WTC11 (cell line): ENCODE results near the gene PCP2. TPM values are rescaled to one million over a fixed set of nuclear protein-coding genes. Genes with fewer than 3 reads are reported as not detected.

Experiments used
- ATAC-seq: fragments of 200-7000 bp; cut with Tn5 transposase; 2 replicates; pipeline ENCODE4 v1.10.0; 2021; ENCODE audit warnings: mild to moderate bottlenecking, moderate library complexity
- CTCF ChIA-PET: fragments of 300-600 bp; sonication (Branson Sonifier 250); formaldehyde crosslinking; loops from one replicate; lab custom pipeline; 2021; ENCODE audit warnings: antibody characterized with exemption; lab: Charles Lee
- POLR2A ChIA-PET: fragments of 350-600 bp; sonication (Branson Sonifier 250); formaldehyde crosslinking; loops from one replicate; lab custom pipeline; 2021; ENCODE audit warnings: antibody characterized with exemption; lab: Charles Lee
- DNase-seq: peaks from one replicate; pipeline ENCODE4 v3.0.0; 2021; ENCODE audit warnings: low spot score
- H3K27ac Mint-ChIP-seq: 2 replicates; pipeline ENCODE4 v1.8.0; 2021; ENCODE audit warnings: mixed read lengths
- H3K27me3 Mint-ChIP-seq: 2 replicates; pipeline ENCODE4 v1.8.0; 2021; ENCODE audit warnings: low read depth, mild to moderate bottlenecking, moderate library complexity, mixed read lengths
- H3K36me3 Mint-ChIP-seq: 2 replicates; pipeline ENCODE4 v1.8.0; 2021; ENCODE audit warnings: mixed read lengths
- H3K4me1 Mint-ChIP-seq: 2 replicates; pipeline ENCODE4 v1.8.0; 2022; ENCODE audit warnings: mixed read lengths
- H3K4me3 Mint-ChIP-seq: 2 replicates; pipeline ENCODE4 v1.8.0; 2021; ENCODE audit warnings: mild to moderate bottlenecking, moderate library complexity, mixed read lengths
- H3K9me3 Mint-ChIP-seq: 2 replicates; pipeline ENCODE4 v1.8.0; 2021; ENCODE audit warnings: mixed read lengths
- ATF6 ChIP-seq: sonication (generic); formaldehyde crosslinking; IDR thresholded peaks from 2 replicates; pipeline ENCODE4 v1.8.1; 2023; ENCODE audit warnings: mild to moderate bottlenecking, missing genetic modification reagents
- CREM ChIP-seq: sonication (generic); formaldehyde crosslinking; IDR thresholded peaks from 2 replicates; pipeline ENCODE4 v1.8.1; 2022; ENCODE audit warnings: mild to moderate bottlenecking, missing genetic modification reagents, moderate library complexity
- E2F4 ChIP-seq: sonication (generic); formaldehyde crosslinking; IDR thresholded peaks from 2 replicates; pipeline ENCODE4 v1.8.1; 2022; ENCODE audit warnings: low read depth, mild to moderate bottlenecking, moderate library complexity, missing genetic modification reagents, borderline replicate concordance
- FOXP1 ChIP-seq: sonication (generic); formaldehyde crosslinking; IDR thresholded peaks from 2 replicates; pipeline ENCODE4 v1.8.0; 2022; ENCODE audit warnings: missing genetic modification reagents, mild to moderate bottlenecking, moderate library complexity, borderline replicate concordance
- GABPB1 ChIP-seq: sonication (generic); formaldehyde crosslinking; IDR thresholded peaks from 2 replicates; pipeline ENCODE4 v1.8.1; 2023; ENCODE audit warnings: mild to moderate bottlenecking, missing genetic modification reagents
- MLX ChIP-seq: sonication (generic); formaldehyde crosslinking; IDR thresholded peaks from 2 replicates; pipeline ENCODE4 v1.8.1; 2023; ENCODE audit warnings: mild to moderate bottlenecking, missing genetic modification reagents, moderate library complexity
- NR1H2 ChIP-seq: sonication (generic); formaldehyde crosslinking; IDR thresholded peaks from 2 replicates; pipeline ENCODE4 v1.9.0; 2021; ENCODE audit warnings: mild to moderate bottlenecking, moderate library complexity, missing genetic modification reagents
- NR2C2 ChIP-seq: sonication (generic); formaldehyde crosslinking; IDR thresholded peaks from 2 replicates; pipeline ENCODE4 v1.8.0; 2022; ENCODE audit warnings: mild to moderate bottlenecking, missing genetic modification reagents
- PREB ChIP-seq: sonication (generic); formaldehyde crosslinking; IDR thresholded peaks from 2 replicates; pipeline ENCODE4 v1.8.1; 2022; ENCODE audit warnings: mild to moderate bottlenecking, missing genetic modification reagents, moderate library complexity, borderline replicate concordance
- PRRX2 ChIP-seq: fragments of 250-450 bp; sonication (Bioruptor Pico); IDR thresholded peaks from 2 replicates; pipeline ENCODE4 v1.8.0; 2021; ENCODE audit warnings: mild to moderate bottlenecking
- RORB ChIP-seq: fragments of 250-450 bp; sonication (Bioruptor Pico); IDR thresholded peaks from 2 replicates; pipeline ENCODE4 v1.9.0; 2021; ENCODE audit warnings: mild to moderate bottlenecking
- STAT6 ChIP-seq: sonication (generic); formaldehyde crosslinking; conservative IDR thresholded peaks from 2 replicates; pipeline ENCODE4 v1.8.1; 2023; ENCODE audit warnings: mild to moderate bottlenecking, low read depth, missing genetic modification reagents, moderate library complexity
- TCF7 ChIP-seq: sonication (generic); formaldehyde crosslinking; IDR thresholded peaks from 2 replicates; pipeline ENCODE4 v1.8.0; 2022; ENCODE audit warnings: mild to moderate bottlenecking, low read depth, missing genetic modification reagents, moderate library complexity
- TEAD1 ChIP-seq: sonication (generic); formaldehyde crosslinking; IDR thresholded peaks from 2 replicates; pipeline ENCODE4 v1.8.0; 2022; ENCODE audit warnings: mild to moderate bottlenecking, missing genetic modification reagents
- USF1 ChIP-seq: sonication (generic); formaldehyde crosslinking; IDR thresholded peaks from 2 replicates; pipeline ENCODE4 v1.8.0; 2022; ENCODE audit warnings: mild to moderate bottlenecking, missing genetic modification reagents
- ZNF416 ChIP-seq: fragments of 250-450 bp; sonication (Bioruptor Pico); IDR thresholded peaks from 2 replicates; pipeline ENCODE4 v1.9.0; 2021; ENCODE audit warnings: mild to moderate bottlenecking, inconsistent platforms
- ZNF423 ChIP-seq: fragments of 250-450 bp; sonication (Bioruptor Pico); IDR thresholded peaks from 2 replicates; pipeline ENCODE4 v2.1.2; 2022; ENCODE audit warnings: mild to moderate bottlenecking, moderate library complexity
- total RNA-seq: library from RNA; stranded (reverse); gene quantifications from 3 replicates; pipeline ENCODE4 v1.2.3, GENCODE V29; 2021
- TF ChIP-seq, protein P1 (sequence below): fragments of 200-600 bp; IDR thresholded peaks from 2 replicates; pipeline ENCODE4 v1.8.0; 2022; ENCODE audit warnings: antibody characterized with exemption
- TF ChIP-seq, protein P2 (sequence below): sonication (generic); formaldehyde crosslinking; IDR thresholded peaks from 2 replicates; pipeline ENCODE4 v1.8.0; 2023; ENCODE audit warnings: missing genetic modification reagents

Gene PCP2
- total RNA-seq, 1 experiment from 2014 or later = 0.48 TPM

DNA sequence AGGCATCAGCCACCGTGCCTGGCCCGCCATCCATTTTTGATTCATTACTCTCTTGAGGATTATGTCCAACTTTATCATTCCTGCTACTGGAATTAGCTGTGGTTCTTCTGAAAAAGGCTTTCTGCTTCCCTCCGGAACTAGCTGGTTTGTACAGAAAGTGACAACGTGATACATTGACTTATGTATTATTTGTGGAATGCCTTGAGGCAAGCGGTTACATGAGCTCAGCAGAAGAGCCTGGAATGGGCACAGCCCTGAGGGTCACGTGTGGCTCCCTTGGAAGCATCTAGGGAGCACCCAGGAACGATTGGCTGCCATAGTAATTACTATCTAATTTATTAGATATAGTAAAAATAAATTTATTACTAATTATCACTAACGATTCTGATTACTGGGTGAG is 20.9 kb upstream of the PCP2 start:
- Mint-ChIP-seq H3K9me3 (no peaks in the 10 kb centered on the region), H3K36me3 (no peaks in the 10 kb centered on the region), H3K4me3 (no peak overlapping the region), H3K4me1 (peaks cover 7% of the 10 kb centered on the region), H3K27me3 (peaks cover 67% of the 10 kb centered on the region), H3K27ac (no peak overlapping the region)
- CTCF ChIA-PET = interaction anchor here (1.9 to 2.7 kb wide), 3 partner anchors 27 to 150 kb away, joined by 4 to 12 read pairs (median 11); partner anchors contain the start of gene TRAPPC5
- POLR2A ChIA-PET = no interaction called here
- no peak for ATAC-seq
- DNase-seq = no peak
- no peak for TF ChIP-seq ZNF423
- TF ChIP-seq TCF7 = no peak
- TF ChIP-seq STAT6 (CRISPR knock-in tag) = no peak
- no peak for TF ChIP-seq ATF6 (CRISPR knock-in tag)
- no peak for TF ChIP-seq MLX (CRISPR knock-in tag)
- TF ChIP-seq FOXP1 = no peak
- no peak for TF ChIP-seq NR1H2 (CRISPR knock-in tag)
- no peak for TF ChIP-seq NR2C2
- no peak for TF ChIP-seq PRRX2

DNA sequence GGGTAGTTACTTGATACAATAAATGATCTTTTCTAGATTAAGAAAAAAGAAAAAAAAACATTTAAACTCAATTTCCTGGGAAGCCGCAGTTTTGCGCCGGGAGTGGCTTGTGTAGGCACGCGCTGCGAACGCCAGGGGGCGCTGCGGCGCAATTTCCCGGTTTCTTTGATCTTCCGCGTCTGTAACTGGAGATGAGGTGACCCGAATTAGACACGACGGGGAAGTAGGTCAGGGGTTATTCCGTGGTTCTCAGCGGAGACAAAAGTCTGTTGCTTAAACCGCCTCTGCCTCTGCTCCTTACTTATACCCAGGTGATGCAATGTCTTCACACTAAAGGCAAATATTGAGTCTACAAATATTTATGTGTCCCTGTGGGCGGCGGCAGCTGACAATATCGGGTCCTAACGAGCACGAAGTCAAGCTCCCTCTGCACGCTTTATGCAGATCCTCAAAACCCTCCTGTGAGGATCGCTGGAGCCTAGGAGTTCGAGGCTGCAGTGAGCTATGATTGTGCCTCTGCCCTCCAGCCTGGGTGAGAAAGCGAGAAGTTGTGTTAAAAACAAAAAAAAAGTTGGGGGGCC is 18.6 kb upstream of the PCP2 start:
- ChIA-PET POLR2A (interaction anchor here (0.7 kb wide), 1 partner anchor 70 kb away, joined by 3 read pairs; no protein-coding TSS in a partner anchor), CTCF (interaction anchor here (0.6 to 4.3 kb wide), 14 partner anchors 9 to 1001 kb away, joined by 3 to 28 read pairs (median 4); partner anchors contain the start of genes MAP2K7, PCP2 and TRAPPC5)
- Mint-ChIP-seq H3K36me3 (no peaks in the 10 kb centered on the region), H3K27me3 (peaks cover 59% of the 10 kb centered on the region), H3K27ac (0 out of 2 replicates have a peak overlapping the region, but pooled peaks have one; percentile 11), H3K4me3 (peak overlapping the region; percentile 44), H3K4me1 (peaks cover 7% of the 10 kb centered on the region), H3K9me3 (no peaks in the 10 kb centered on the region)
- TF ChIP-seq, protein P1, sequence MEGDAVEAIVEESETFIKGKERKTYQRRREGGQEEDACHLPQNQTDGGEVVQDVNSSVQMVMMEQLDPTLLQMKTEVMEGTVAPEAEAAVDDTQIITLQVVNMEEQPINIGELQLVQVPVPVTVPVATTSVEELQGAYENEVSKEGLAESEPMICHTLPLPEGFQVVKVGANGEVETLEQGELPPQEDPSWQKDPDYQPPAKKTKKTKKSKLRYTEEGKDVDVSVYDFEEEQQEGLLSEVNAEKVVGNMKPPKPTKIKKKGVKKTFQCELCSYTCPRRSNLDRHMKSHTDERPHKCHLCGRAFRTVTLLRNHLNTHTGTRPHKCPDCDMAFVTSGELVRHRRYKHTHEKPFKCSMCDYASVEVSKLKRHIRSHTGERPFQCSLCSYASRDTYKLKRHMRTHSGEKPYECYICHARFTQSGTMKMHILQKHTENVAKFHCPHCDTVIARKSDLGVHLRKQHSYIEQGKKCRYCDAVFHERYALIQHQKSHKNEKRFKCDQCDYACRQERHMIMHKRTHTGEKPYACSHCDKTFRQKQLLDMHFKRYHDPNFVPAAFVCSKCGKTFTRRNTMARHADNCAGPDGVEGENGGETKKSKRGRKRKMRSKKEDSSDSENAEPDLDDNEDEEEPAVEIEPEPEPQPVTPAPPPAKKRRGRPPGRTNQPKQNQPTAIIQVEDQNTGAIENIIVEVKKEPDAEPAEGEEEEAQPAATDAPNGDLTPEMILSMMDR = peak; percentile 99
- peak; percentile 98 for TF ChIP-seq GABPB1 (CRISPR knock-in tag)
- no peak for TF ChIP-seq TEAD1 (CRISPR knock-in tag)
- no peak for TF ChIP-seq ZNF416 (CRISPR knock-in tag)
- DNase-seq (peak; percentile 88), ATAC-seq (peak; percentile 87)

GRCh38 chr19:7650148-7650547 is 16.6 kb upstream of the PCP2 start:
- peaks cover 47% of the 10 kb centered on the region for H3K27me3 Mint-ChIP-seq
- H3K36me3 Mint-ChIP-seq = no peaks in the 10 kb centered on the region
- ATAC-seq = no peak
- DNase-seq = no peak
- H3K4me1 Mint-ChIP-seq = peaks cover 7% of the 10 kb centered on the region
- no peak overlapping the region for H3K27ac Mint-ChIP-seq
- ChIA-PET CTCF (interaction anchor here (0.6 to 4.3 kb wide), 5 partner anchors 9 to 82 kb away, joined by 3 to 28 read pairs (median 4); partner anchors contain the start of gene TRAPPC5), POLR2A (interaction anchor here (0.6 kb wide), 1 partner anchor 20 kb away, joined by 12 read pairs; the partner anchor contains the start of genes PET100 and XAB2)
- H3K4me3 Mint-ChIP-seq = no peak overlapping the region
- H3K9me3 Mint-ChIP-seq = no peaks in the 10 kb centered on the region
- TF ChIP-seq RORB (no peak), CREM (CRISPR knock-in tag) (no peak), USF1 (CRISPR knock-in tag) (no peak), PREB (CRISPR knock-in tag) (no peak), FOXP1 (no peak), PRRX2 (no peak), TEAD1 (CRISPR knock-in tag) (no peak), MLX (CRISPR knock-in tag) (no peak), E2F4 (CRISPR knock-in tag) (no peak)
- TF ChIP-seq, protein P2, sequence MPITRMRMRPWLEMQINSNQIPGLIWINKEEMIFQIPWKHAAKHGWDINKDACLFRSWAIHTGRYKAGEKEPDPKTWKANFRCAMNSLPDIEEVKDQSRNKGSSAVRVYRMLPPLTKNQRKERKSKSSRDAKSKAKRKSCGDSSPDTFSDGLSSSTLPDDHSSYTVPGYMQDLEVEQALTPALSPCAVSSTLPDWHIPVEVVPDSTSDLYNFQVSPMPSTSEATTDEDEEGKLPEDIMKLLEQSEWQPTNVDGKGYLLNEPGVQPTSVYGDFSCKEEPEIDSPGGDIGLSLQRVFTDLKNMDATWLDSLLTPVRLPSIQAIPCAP (CRISPR knock-in tag) = no peak
